Astrocyte (in vitro differentiated cells and primary cell): ENCODE measurements around the gene CDC25C. TPM values are rescaled to one million over a fixed set of nuclear protein-coding genes. Genes with fewer than 3 reads are reported as not detected.

ENCODE experiments used
- DNase-seq: peaks from one replicate; pipeline ENCODE4 v3.0.0-alpha.2; 2010; ENCODE audit warnings: low read depth
- FAIRE-seq: peaks from 2 replicates; lab custom pipeline; 2011; peaks lifted over from hg19 to GRCh38; lab: Jason Lieb, UNC
- H2AFZ ChIP-seq: 2 replicates; pipeline ENCODE4 v1.6.0; 2012; ENCODE audit warnings: low read depth, low read length, inconsistent platforms
- H3K27ac ChIP-seq: 2 replicates; pipeline ENCODE4 v1.5.1; 2011; ENCODE audit warnings: low read depth, low read length, inconsistent platforms
- H3K27me3 ChIP-seq: 2 replicates; pipeline ENCODE4 v1.6.0; 2011; ENCODE audit warnings: low read length, inconsistent platforms; ENCODE audit not compliant: insufficient read depth
- H3K36me3 ChIP-seq: 2 replicates; pipeline ENCODE4 v1.5.1; 2011; ENCODE audit warnings: low read length, inconsistent platforms; ENCODE audit not compliant: insufficient read depth
- H3K4me1 ChIP-seq: 2 replicates; pipeline ENCODE4 v1.5.1; 2011; ENCODE audit warnings: low read length, inconsistent platforms; ENCODE audit not compliant: insufficient read depth
- H3K4me2 ChIP-seq: 2 replicates; pipeline ENCODE4 v1.6.0; 2012; ENCODE audit warnings: low read length, inconsistent platforms
- H3K4me3 ChIP-seq: 2 replicates; pipeline ENCODE4 v1.5.1; 2011; ENCODE audit warnings: low read depth, mild to moderate bottlenecking, low read length, inconsistent platforms; ENCODE audit not compliant: insufficient read depth
- H3K79me2 ChIP-seq: 2 replicates; pipeline ENCODE4 v1.6.0; 2012; ENCODE audit warnings: mild to moderate bottlenecking, low read length, inconsistent platforms; ENCODE audit not compliant: insufficient read depth
- H3K9ac ChIP-seq: 2 replicates; pipeline ENCODE4 v1.6.0; 2012; ENCODE audit warnings: mild to moderate bottlenecking, low read length, inconsistent platforms
- H3K9me3 ChIP-seq: 2 replicates; pipeline ENCODE4 v1.5.1; 2012; ENCODE audit warnings: low read depth, mild to moderate bottlenecking, low read length, inconsistent platforms; ENCODE audit not compliant: insufficient read depth
- H4K20me1 ChIP-seq: 2 replicates; pipeline ENCODE4 v1.6.0; 2012; ENCODE audit warnings: low read length, inconsistent platforms; ENCODE audit not compliant: insufficient read depth
- H3K27ac Mint-ChIP-seq: one replicate; pipeline ENCODE4 v1.8.0; 2021; ENCODE audit warnings: mild to moderate bottlenecking, mixed read lengths; ENCODE audit not compliant: unreplicated experiment
- H3K27me3 Mint-ChIP-seq: one replicate; pipeline ENCODE4 v1.8.0; 2021; ENCODE audit warnings: low read depth, mixed read lengths; ENCODE audit not compliant: unreplicated experiment
- H3K36me3 Mint-ChIP-seq: one replicate; pipeline ENCODE4 v1.8.0; 2021; ENCODE audit warnings: low read depth, mixed read lengths; ENCODE audit not compliant: unreplicated experiment
- H3K4me1 Mint-ChIP-seq: one replicate; pipeline ENCODE4 v1.8.0; 2021; ENCODE audit warnings: low read depth, mixed read lengths; ENCODE audit not compliant: unreplicated experiment
- H3K4me3 Mint-ChIP-seq: one replicate; pipeline ENCODE4 v1.8.0; 2021; ENCODE audit warnings: mild to moderate bottlenecking, moderate library complexity, mixed read lengths; ENCODE audit not compliant: unreplicated experiment
- H3K9me3 Mint-ChIP-seq: one replicate; pipeline ENCODE4 v1.8.0; 2021; ENCODE audit warnings: mild to moderate bottlenecking, mixed read lengths; ENCODE audit not compliant: unreplicated experiment
- CTCF ChIP-seq: IDR thresholded peaks from 2 replicates; pipeline ENCODE4 v1.5.1; 2011; ENCODE audit warnings: low read depth, mild to moderate bottlenecking, inconsistent platforms, low read length, moderate library complexity; ENCODE audit not compliant: insufficient read depth
- EZH2 ChIP-seq: IDR thresholded peaks from 2 replicates; pipeline ENCODE4 v1.6.1; 2012; ENCODE audit warnings: mild to moderate bottlenecking, low read length, inconsistent platforms; ENCODE audit not compliant: insufficient read depth
- total RNA-seq: library from RNA; stranded (reverse); gene quantifications from 2 replicates; pipeline ENCODE4 v1.2.1, GENCODE V29; 2021

Gene CDC25C
- total RNA-seq, 1 donor from 2014 or later, result 1.6 TPM

GRCh38 chr5:138339464-138339863 lies 7.9 kb upstream of the CDC25C start:
- FAIRE-seq (no peak), DNase-seq (no peak)
- Histone ChIP-seq H3K27ac (no peak overlapping the region), H2AFZ (no peak overlapping the region), H3K4me1 (peaks cover 12% of the 10 kb centered on the region), H3K4me2 (peak overlapping the region; percentile 97), H3K4me3 (peak overlapping the region; percentile 86), H4K20me1 (peaks cover 48% of the 10 kb centered on the region), H3K9me3 (no peaks in the 10 kb centered on the region), H3K27me3 (no peaks in the 10 kb centered on the region), H3K9ac (peak overlapping the region; percentile 97), H3K79me2 (peaks cover 54% of the 10 kb centered on the region), H3K36me3 (peaks cover 15% of the 10 kb centered on the region)
- Mint-ChIP-seq H3K4me3 (peak overlapping the region; percentile 97), H3K27ac (peak overlapping the region; percentile 96), H3K4me1 (peaks cover 30% of the 10 kb centered on the region), H3K9me3 (no peaks in the 10 kb centered on the region), H3K36me3 (peaks cover 13% of the 10 kb centered on the region), H3K27me3 (no peaks in the 10 kb centered on the region)
- TF ChIP-seq EZH2, result no peak
- TF ChIP-seq CTCF, result no peak

- Histone ChIP-seq H3K27me3 (no peaks in the 10 kb centered on the region), H3K79me2 (peaks cover 51% of the 10 kb centered on the region), H3K4me1 (peaks cover 12% of the 10 kb centered on the region), H3K4me2 (peak overlapping the region; percentile 97), H3K4me3 (peak overlapping the region; percentile 86), H3K9me3 (no peaks in the 10 kb centered on the region), H3K36me3 (peaks cover 11% of the 10 kb centered on the region), H4K20me1 (peaks cover 44% of the 10 kb centered on the region), H3K9ac (peak overlapping the region; percentile 97), H2AFZ (no peak overlapping the region), H3K27ac (peak overlapping the region; percentile 51)
- H3K4me3 Mint-ChIP-seq, result peak overlapping the region; percentile 97
- TF ChIP-seq CTCF (no peak), EZH2 (no peak)
- DNase-seq (no peak), FAIRE-seq (no peak)
- H3K27ac Mint-ChIP-seq, result peak overlapping the region; percentile 96
- H3K4me1 Mint-ChIP-seq, result peaks cover 30% of the 10 kb centered on the region
- H3K27me3 Mint-ChIP-seq, result no peaks in the 10 kb centered on the region
- H3K36me3 Mint-ChIP-seq, result peaks cover 10% of the 10 kb centered on the region
- H3K9me3 Mint-ChIP-seq, result no peaks in the 10 kb centered on the region
Measured at GRCh38 chr5:138339091-138339456, 7.5 kb upstream of the CDC25C start.

GRCh38 chr5:138338411-138339090 lies 6.9 kb upstream of the CDC25C start:
- no peaks in the 10 kb centered on the region for H3K9me3 Mint-ChIP-seq
- Histone ChIP-seq H3K27ac (peak overlapping the region; percentile 99), H3K27me3 (no peaks in the 10 kb centered on the region), H3K4me2 (peak overlapping the region; percentile 97), H3K4me1 (peaks cover 12% of the 10 kb centered on the region), H4K20me1 (peaks cover 39% of the 10 kb centered on the region), H3K36me3 (peaks cover 7% of the 10 kb centered on the region), H2AFZ (no peak overlapping the region), H3K4me3 (peak overlapping the region; percentile 86), H3K79me2 (peaks cover 46% of the 10 kb centered on the region), H3K9me3 (no peaks in the 10 kb centered on the region), H3K9ac (peak overlapping the region; percentile 97)
- no peaks in the 10 kb centered on the region for H3K27me3 Mint-ChIP-seq
- FAIRE-seq (no peak), DNase-seq (no peak)
- peak overlapping the region; percentile 96 for H3K27ac Mint-ChIP-seq
- TF ChIP-seq EZH2 (no peak), CTCF (no peak)
- peaks cover 9% of the 10 kb centered on the region for H3K36me3 Mint-ChIP-seq
- H3K4me1 Mint-ChIP-seq, result peaks cover 30% of the 10 kb centered on the region
- peak overlapping the region; percentile 97 for H3K4me3 Mint-ChIP-seq
